Neural progenitor cell (in vitro differentiated cells): ENCODE results near the gene GRIN2A. TPM values are rescaled to one million over a fixed set of nuclear protein-coding genes. Genes with fewer than 3 reads are reported as not detected.

Experiments
- DNase-seq: peaks from one replicate; pipeline ENCODE4 v3.0.0-alpha.2; 2016; ENCODE audit warnings: low spot score
- H2AFZ ChIP-seq: fragments of 200-600 bp; sonication (generic); replicated peaks from 2 replicates; pipeline ENCODE4 v1.6.1; 2016; ENCODE audit warnings: antibody characterized with exemption
- H3F3A ChIP-seq: fragments of 200-600 bp; sonication (generic); 2 replicates; pipeline ENCODE4 v1.6.1; 2016; ENCODE audit warnings: antibody characterized with exemption, low read depth
- H3K27ac ChIP-seq: fragments of 200-600 bp; sonication (generic); 2 replicates; pipeline ENCODE4 v1.5.1; 2016; ENCODE audit warnings: mild to moderate bottlenecking
- H3K27me3 ChIP-seq: fragments of 200-600 bp; sonication (generic); 2 replicates; pipeline ENCODE4 v1.6.1; 2016; ENCODE audit warnings: mild to moderate bottlenecking, moderate library complexity
- H3K36me3 ChIP-seq: fragments of 200-600 bp; sonication (generic); 2 replicates; pipeline ENCODE4 v1.5.1; 2016
- H3K4me1 ChIP-seq: fragments of 200-600 bp; sonication (generic); 2 replicates; pipeline ENCODE4 v1.6.1; 2016; ENCODE audit warnings: mixed run types
- H3K4me2 ChIP-seq: fragments of 200-600 bp; sonication (generic); 2 replicates; pipeline ENCODE4 v1.6.1; 2016
- H3K4me3 ChIP-seq: fragments of 200-600 bp; sonication (generic); 2 replicates; pipeline ENCODE4 v1.5.1; 2016
- H3K79me2 ChIP-seq: fragments of 200-600 bp; sonication (generic); 2 replicates; pipeline ENCODE4 v1.6.1; 2016; ENCODE audit warnings: low read depth
- H3K9ac ChIP-seq: fragments of 200-600 bp; sonication (generic); 2 replicates; pipeline ENCODE4 v1.6.1; 2016
- H3K9me3 ChIP-seq: fragments of 200-600 bp; sonication (generic); 2 replicates; pipeline ENCODE4 v1.5.1; 2016; ENCODE audit warnings: low read depth
- H4K20me1 ChIP-seq: fragments of 200-600 bp; sonication (generic); 2 replicates; pipeline ENCODE4 v1.6.1; 2016; ENCODE audit warnings: low read depth
- H3K27ac Mint-ChIP-seq: 3 replicates; pipeline ENCODE4 v1.8.0; 2021; ENCODE audit warnings: mixed read lengths
- H3K27me3 Mint-ChIP-seq: 2 replicates; pipeline ENCODE4 v1.8.0; 2022; ENCODE audit warnings: low read depth, mild to moderate bottlenecking, inconsistent platforms, moderate library complexity, mixed read lengths; ENCODE audit not compliant: insufficient read depth
- H3K36me3 Mint-ChIP-seq: 3 replicates; pipeline ENCODE4 v1.8.0; 2021; ENCODE audit warnings: mixed read lengths
- H3K4me1 Mint-ChIP-seq: 3 replicates; pipeline ENCODE4 v1.8.0; 2021; ENCODE audit warnings: mixed read lengths
- H3K4me3 Mint-ChIP-seq: 3 replicates; pipeline ENCODE4 v1.8.0; 2021; ENCODE audit warnings: mild to moderate bottlenecking, moderate library complexity, mixed read lengths
- H3K9me3 Mint-ChIP-seq: 3 replicates; pipeline ENCODE4 v1.8.0; 2020; ENCODE audit warnings: mixed read lengths
- CTCF ChIP-seq: fragments of 200-600 bp; sonication (generic); IDR thresholded peaks from 2 replicates; pipeline ENCODE4 v1.5.1; 2017; ENCODE audit warnings: antibody characterized with exemption, mild to moderate bottlenecking
- EZH2 ChIP-seq: fragments of 200-600 bp; sonication (generic); IDR thresholded peaks from 2 replicates; pipeline ENCODE4 v1.6.1; 2017; ENCODE audit warnings: antibody characterized with exemption, mild to moderate bottlenecking, moderate library complexity
- EZH2phosphoT487 ChIP-seq: fragments of 200-600 bp; sonication (generic); IDR thresholded peaks from 2 replicates; pipeline ENCODE4 v1.6.1; 2017; ENCODE audit warnings: antibody characterized with exemption
- total RNA-seq: library from RNA; depleted of rRNA; stranded (reverse); fragments of >200 nt; gene quantifications from 2 replicates; pipeline ENCODE4 v1.2.3, GENCODE V29; 2015; ENCODE audit warnings: low replicate concordance

GRIN2A gene
- total RNA-seq, 1 donor from 2014 or later = 1.6 TPM

GRCh38 chr16:10196999-10197398, 14.8 kb upstream of the GRIN2A start:
- Histone ChIP-seq H3K36me3 (no peaks in the 10 kb centered on the region), H3K4me1 (no peaks in the 10 kb centered on the region), H3K9ac (no peak overlapping the region), H4K20me1 (no peaks in the 10 kb centered on the region), H3K79me2 (no peaks in the 10 kb centered on the region), H3K4me2 (no peak overlapping the region), H2AFZ (no peak overlapping the region), H3K4me3 (no peak overlapping the region), H3F3A (no peaks in the 10 kb centered on the region), H3K27ac (no peak overlapping the region), H3K9me3 (no peaks in the 10 kb centered on the region), H3K27me3 (no peaks in the 10 kb centered on the region)
- no peaks in the 10 kb centered on the region for H3K4me1 Mint-ChIP-seq
- no peak overlapping the region for H3K27ac Mint-ChIP-seq
- H3K36me3 Mint-ChIP-seq = no peaks in the 10 kb centered on the region
- DNase-seq = no peak
- no peak overlapping the region for H3K4me3 Mint-ChIP-seq
- no peak for TF ChIP-seq EZH2
- H3K9me3 Mint-ChIP-seq = no peaks in the 10 kb centered on the region
- peaks cover 2% of the 10 kb centered on the region for H3K27me3 Mint-ChIP-seq

GRCh38 chr16:10191096-10191495, 8.9 kb upstream of the GRIN2A start:
- no peak overlapping the region for H2AFZ ChIP-seq
- H3K36me3 ChIP-seq = no peaks in the 10 kb centered on the region
- no peaks in the 10 kb centered on the region for H3K79me2 ChIP-seq
- no peak overlapping the region for H3K4me3 ChIP-seq
- Mint-ChIP-seq H3K36me3 (no peaks in the 10 kb centered on the region), H3K4me3 (no peak overlapping the region), H3K9me3 (no peaks in the 10 kb centered on the region), H3K4me1 (no peaks in the 10 kb centered on the region), H3K27ac (no peak overlapping the region), H3K27me3 (peaks cover 2% of the 10 kb centered on the region)
- H3K27ac ChIP-seq = no peak overlapping the region
- H3K9me3 ChIP-seq = no peaks in the 10 kb centered on the region
- H3K27me3 ChIP-seq = no peaks in the 10 kb centered on the region
- no peak for TF ChIP-seq CTCF
- no peak for TF ChIP-seq EZH2phosphoT487
- no peak for TF ChIP-seq EZH2
- no peaks in the 10 kb centered on the region for H4K20me1 ChIP-seq
- H3K4me2 ChIP-seq = no peak overlapping the region
- H3K9ac ChIP-seq = no peak overlapping the region
- H3F3A ChIP-seq = no peaks in the 10 kb centered on the region
- H3K4me1 ChIP-seq = no peaks in the 10 kb centered on the region
- no peak for DNase-seq

- H3K4me1 Mint-ChIP-seq = no peaks in the 10 kb centered on the region
- no peaks in the 10 kb centered on the region for H3K9me3 Mint-ChIP-seq
Measured at GRCh38 chr16:10189861-10190390, 7.7 kb upstream of the GRIN2A start.

More at GRCh38 chr16:10189861-10190390, 7.7 kb upstream of the GRIN2A start:
- TF ChIP-seq EZH2 (no peak), EZH2phosphoT487 (no peak), CTCF (no peak)
- Mint-ChIP-seq H3K36me3 (no peaks in the 10 kb centered on the region), H3K27ac (no peak overlapping the region), H3K27me3 (peaks cover 4% of the 10 kb centered on the region), H3K4me3 (no peak overlapping the region)
- Histone ChIP-seq H3K4me2 (no peak overlapping the region), H3K79me2 (no peaks in the 10 kb centered on the region), H2AFZ (no peak overlapping the region), H3F3A (no peaks in the 10 kb centered on the region), H3K36me3 (no peaks in the 10 kb centered on the region), H3K27me3 (peaks cover 10% of the 10 kb centered on the region), H3K27ac (no peak overlapping the region), H3K4me1 (no peaks in the 10 kb centered on the region), H3K9me3 (no peaks in the 10 kb centered on the region), H3K4me3 (no peak overlapping the region), H3K9ac (no peak overlapping the region), H4K20me1 (no peaks in the 10 kb centered on the region)
- no peak for DNase-seq
